ENCODE results near the gene BRF1.

The BRF1 gene

DNA sequence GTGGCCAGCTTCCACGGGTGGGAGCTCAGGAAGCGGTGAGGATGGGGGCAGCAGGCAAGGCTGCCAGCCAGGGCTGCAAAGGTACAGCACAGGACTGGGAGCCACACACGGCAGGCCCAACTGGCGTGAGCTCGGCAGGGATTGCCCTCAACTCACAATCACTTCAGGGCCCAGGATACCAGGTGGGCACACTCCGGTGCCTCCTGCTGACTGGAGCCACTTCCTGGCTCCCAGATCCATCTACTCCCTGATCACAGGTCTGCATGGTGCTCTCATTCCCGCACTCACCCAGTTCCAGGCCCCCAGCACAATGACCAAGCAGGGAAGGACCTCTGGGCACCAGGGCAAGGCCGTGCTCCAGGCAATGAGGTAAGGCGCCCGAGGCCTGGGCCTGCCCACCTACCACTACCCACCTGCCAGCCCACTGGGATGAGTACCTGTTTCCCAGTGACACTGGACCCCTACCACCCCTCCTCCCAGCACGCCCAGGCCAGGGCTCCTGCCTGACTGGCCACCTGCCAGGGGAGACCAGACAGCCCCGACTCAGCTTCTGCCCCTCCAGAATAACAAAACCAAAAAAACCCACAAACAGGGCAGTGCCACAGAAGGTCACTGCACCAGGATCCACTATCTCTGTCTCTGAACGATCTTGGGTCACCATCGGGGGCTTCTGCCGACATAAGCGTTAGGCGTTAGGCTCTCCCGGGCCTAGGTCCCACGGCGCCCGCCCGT, 134.1 kb downstream of the BRF1 start:
- peak overlapping the region; percentile 94 for H3K14ac ChIP-seq (ENCODE audit: low read length)
- no peak overlapping the region for H4K91ac ChIP-seq (ENCODE audit: low read depth, low read length, poor library complexity)
- H3K36me3 ChIP-seq (replicated peaks in 1 of 2; ENCODE audit: control insufficient read depth in 2 of 2, insufficient read depth in 2 of 2, low read length in 2 of 2): no peaks in the 10 kb centered on the region
- peak overlapping the region; percentile 83 for H2BK15ac ChIP-seq (ENCODE audit: low read length)
- H2AK5ac ChIP-seq (ENCODE audit: low read depth, low read length): peak overlapping the region; percentile 96
- H3K79me1 ChIP-seq (ENCODE audit: low read depth, low read length): peaks cover 12% of the 10 kb centered on the region
- no CpG with 5 or more reads among the region's 22 CpGs for WGBS, 2 donors (ENCODE audit: extremely low coverage in 2 of 2, insufficient read length in 2 of 2, insufficient replicate concordance in 1 of 2)
- no peak overlapping the region for H3K27ac ChIP-seq (replicated peaks; ENCODE audit: low read length)
- H3K23ac ChIP-seq (ENCODE audit: low read depth, low read length, poor library complexity): peak overlapping the region; percentile 91
- no peak overlapping the region for H3K4me3 ChIP-seq (ENCODE audit: low read length in 2 of 2)
- H4K8ac ChIP-seq (ENCODE audit: low read depth, low read length): peak overlapping the region; percentile 65
- H3K9me3 ChIP-seq (replicated peaks in 1 of 2; ENCODE audit: control insufficient read depth in 2 of 2, insufficient read depth in 1 of 2, low read depth in 1 of 2, low read length in 2 of 2): no peaks in the 10 kb centered on the region
- peak overlapping the region; percentile 73 for H2AFZ ChIP-seq (ENCODE audit: low read length)
- H2BK120ac ChIP-seq (ENCODE audit: low read depth, low read length): no peak overlapping the region
- H2BK5ac ChIP-seq (ENCODE audit: low read length): peak overlapping the region; percentile 87
- H3K9ac ChIP-seq (ENCODE audit: low read depth, low read length, poor library complexity): peak overlapping the region; percentile 21
- H3K18ac ChIP-seq (ENCODE audit: low read length): peak overlapping the region; percentile 91
- peaks cover 7 to 63% (median 22%) of the 10 kb centered on the region in 3 experiments for H3K27me3 ChIP-seq (ENCODE audit: control insufficient read depth in 3 of 3, insufficient read depth in 3 of 3, low read depth in 1 of 3, low read length in 3 of 3)
- DNase-seq (ENCODE audit: low spot score): no peak
- H3K4me2 ChIP-seq (ENCODE audit: insufficient read depth, low read length, poor library complexity, severe bottlenecking): no peak overlapping the region
- H3K4ac ChIP-seq (ENCODE audit: low read length): no peak overlapping the region
- peaks cover 23 to 24% of the 10 kb centered on the region in 2 donors for H3K4me1 ChIP-seq (ENCODE audit: control insufficient read depth in 2 of 2, insufficient read depth in 1 of 2, low read depth in 1 of 2, low read length in 2 of 2)
- peak overlapping the region; percentile 84 for H2BK12ac ChIP-seq (ENCODE audit: low read length)

DNA sequence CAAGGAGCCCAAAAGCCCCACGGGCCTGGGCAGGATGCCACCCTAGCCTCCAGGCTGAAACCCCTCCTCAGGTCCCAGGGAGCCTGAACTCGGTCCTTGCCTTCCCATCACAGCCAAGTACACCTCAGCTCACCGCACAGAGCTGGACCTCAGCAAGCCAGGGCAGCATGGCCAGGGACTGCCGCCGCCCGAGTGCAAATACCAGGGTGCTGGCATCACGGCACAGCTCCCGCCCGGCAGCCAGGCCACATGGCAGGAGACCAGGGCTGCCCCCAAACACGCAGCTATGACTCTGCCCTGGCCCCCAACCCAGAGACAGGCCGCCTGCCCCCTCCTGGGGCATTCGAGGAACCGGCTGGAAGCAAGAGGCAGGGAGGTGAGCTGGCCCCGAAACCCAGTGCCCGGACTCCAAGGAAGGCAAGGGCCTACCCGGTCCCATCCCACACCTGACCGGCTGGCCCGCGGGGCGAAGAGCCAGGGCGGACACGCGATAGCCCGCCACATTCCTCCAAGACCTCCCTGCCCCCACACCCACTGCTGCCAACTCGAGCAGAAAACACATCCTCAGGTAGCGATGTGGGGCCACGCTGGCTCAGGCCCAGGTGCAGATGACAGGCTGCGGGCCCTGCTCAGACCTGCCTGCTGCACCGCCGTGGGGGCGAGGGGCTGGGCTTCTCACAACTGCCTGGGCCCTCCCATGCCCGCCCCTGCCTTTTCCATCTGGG, 134.9 kb downstream of the BRF1 start:
- DNase-seq (ENCODE audit: low spot score): no peak
- no peak overlapping the region for H2AFZ ChIP-seq (ENCODE audit: low read length)
- H4K91ac ChIP-seq (ENCODE audit: low read depth, low read length, poor library complexity): no peak overlapping the region
- H2BK120ac ChIP-seq (ENCODE audit: low read depth, low read length): no peak overlapping the region
- peak overlapping the region; percentile 94 for H3K14ac ChIP-seq (ENCODE audit: low read length)
- no peak overlapping the region for H3K4me2 ChIP-seq (ENCODE audit: insufficient read depth, low read length, poor library complexity, severe bottlenecking)
- peak overlapping the region; percentile 21 for H3K9ac ChIP-seq (ENCODE audit: low read depth, low read length, poor library complexity)
- no peak overlapping the region for H3K4ac ChIP-seq (ENCODE audit: low read length)
- no peak overlapping the region for H3K4me3 ChIP-seq (ENCODE audit: low read length in 2 of 2)
- no peak overlapping the region for H3K27ac ChIP-seq (replicated peaks; ENCODE audit: low read length)
- no peaks in the 10 kb centered on the region for H3K9me3 ChIP-seq (replicated peaks in 1 of 2; ENCODE audit: control insufficient read depth in 2 of 2, insufficient read depth in 1 of 2, low read depth in 1 of 2, low read length in 2 of 2)
- peaks cover 19 to 23% of the 10 kb centered on the region in 2 donors for H3K4me1 ChIP-seq (ENCODE audit: control insufficient read depth in 2 of 2, insufficient read depth in 1 of 2, low read depth in 1 of 2, low read length in 2 of 2)
- H2BK12ac ChIP-seq (ENCODE audit: low read length): peak overlapping the region; percentile 41
- peak overlapping the region; percentile 91 for H3K23ac ChIP-seq (ENCODE audit: low read depth, low read length, poor library complexity)
- WGBS, 2 donors (ENCODE audit: extremely low coverage in 2 of 2, insufficient read length in 2 of 2, insufficient replicate concordance in 1 of 2): no CpG with 5 or more reads among the region's 32 CpGs
- H4K8ac ChIP-seq (ENCODE audit: low read depth, low read length): no peak overlapping the region
- no peaks in the 10 kb centered on the region for H3K36me3 ChIP-seq (replicated peaks in 1 of 2; ENCODE audit: control insufficient read depth in 2 of 2, insufficient read depth in 2 of 2, low read length in 2 of 2)
- peak overlapping the region; percentile 83 for H2BK15ac ChIP-seq (ENCODE audit: low read length)
- peak overlapping the region; percentile 74 for H3K18ac ChIP-seq (ENCODE audit: low read length)
- H2AK5ac ChIP-seq (ENCODE audit: low read depth, low read length): peak overlapping the region; percentile 96
- H2BK5ac ChIP-seq (ENCODE audit: low read length): no peak overlapping the region
- peaks cover 7 to 62% (median 22%) of the 10 kb centered on the region in 3 experiments for H3K27me3 ChIP-seq (ENCODE audit: control insufficient read depth in 3 of 3, insufficient read depth in 3 of 3, low read depth in 1 of 3, low read length in 3 of 3)
- H3K79me1 ChIP-seq (ENCODE audit: low read depth, low read length): peaks cover 12% of the 10 kb centered on the region

DNA sequence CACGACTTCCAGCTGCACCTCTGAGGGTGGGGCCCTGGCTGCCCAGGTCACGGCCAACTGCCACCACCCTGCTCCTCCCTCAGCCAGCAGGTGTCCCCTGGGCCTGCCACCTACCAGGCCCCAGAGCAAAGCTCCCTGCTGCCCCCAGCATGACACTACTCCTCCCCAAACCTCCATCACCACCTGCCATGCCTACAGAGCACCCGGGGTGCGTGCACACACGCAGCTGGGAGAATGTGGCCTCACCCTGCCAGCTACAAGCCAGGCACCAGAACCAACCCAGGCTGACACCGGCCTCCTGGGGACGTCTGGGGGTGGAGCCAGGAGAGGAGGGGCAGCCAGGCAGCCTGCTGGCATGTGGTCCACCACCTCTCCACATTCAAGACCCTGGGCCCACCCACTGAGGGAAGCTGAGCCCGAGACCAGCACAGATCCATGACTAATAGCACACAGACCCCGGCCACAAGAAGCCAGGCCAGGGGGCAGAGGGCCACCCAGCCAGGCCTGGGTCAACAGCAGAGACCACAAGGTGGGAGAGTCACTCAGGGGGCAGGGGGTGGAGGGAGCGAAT, 135.6 kb downstream of the BRF1 start:
- Histone ChIP-seq H3K9ac (ENCODE audit: low read depth, low read length, poor library complexity) (peak overlapping the region; percentile 44), H3K27me3 (ENCODE audit: control insufficient read depth in 3 of 3, insufficient read depth in 3 of 3, low read depth in 1 of 3, low read length in 3 of 3) (peaks cover 7 to 55% (median 22%) of the 10 kb centered on the region in 3 experiments), H3K4me3 (ENCODE audit: low read length in 2 of 2) (no peak overlapping the region), H3K14ac (ENCODE audit: low read length) (peak overlapping the region; percentile 82), H3K9me3 (replicated peaks in 1 of 2; ENCODE audit: control insufficient read depth in 2 of 2, insufficient read depth in 1 of 2, low read depth in 1 of 2, low read length in 2 of 2) (no peaks in the 10 kb centered on the region), H2BK5ac (ENCODE audit: low read length) (peak overlapping the region; percentile 24), H3K36me3 (replicated peaks in 1 of 2; ENCODE audit: control insufficient read depth in 2 of 2, insufficient read depth in 2 of 2, low read length in 2 of 2) (no peaks in the 10 kb centered on the region), H3K23ac (ENCODE audit: low read depth, low read length, poor library complexity) (peak overlapping the region; percentile 80), H2BK15ac (ENCODE audit: low read length) (no peak overlapping the region), H3K4me1 (ENCODE audit: control insufficient read depth in 2 of 2, insufficient read depth in 1 of 2, low read depth in 1 of 2, low read length in 2 of 2) (peaks cover 13 to 23% of the 10 kb centered on the region in 2 donors), H2BK120ac (ENCODE audit: low read depth, low read length) (no peak overlapping the region), H2AFZ (ENCODE audit: low read length) (no peak overlapping the region), H4K8ac (ENCODE audit: low read depth, low read length) (peak overlapping the region; percentile 17), H3K4ac (ENCODE audit: low read length) (peak overlapping the region; percentile 84), H2BK12ac (ENCODE audit: low read length) (peak overlapping the region; percentile 58), H3K27ac (replicated peaks; ENCODE audit: low read length) (no peak overlapping the region), H4K91ac (ENCODE audit: low read depth, low read length, poor library complexity) (no peak overlapping the region), H3K4me2 (ENCODE audit: insufficient read depth, low read length, poor library complexity, severe bottlenecking) (no peak overlapping the region), H3K18ac (ENCODE audit: low read length) (peak overlapping the region; percentile 64), H2AK5ac (ENCODE audit: low read depth, low read length) (peak overlapping the region; percentile 94), H3K79me1 (ENCODE audit: low read depth, low read length) (peaks cover 12% of the 10 kb centered on the region)
- no peak for DNase-seq (ENCODE audit: low spot score)
- WGBS, 2 donors (ENCODE audit: extremely low coverage in 2 of 2, insufficient read length in 2 of 2, insufficient replicate concordance in 1 of 2): no CpG with 5 or more reads among the region's 10 CpGs

Measured in neuronal stem cell (in vitro differentiated cells).